OCI-LY7 (cell line): ENCODE results near the gene DTNB. TPM values are rescaled to one million over a fixed set of nuclear protein-coding genes. Genes with fewer than 3 reads are reported as not detected.

Experiments
- BruUV-seq: library from RNA; stranded (reverse); fragments of 400-500 nt; replicated peaks from 2 replicates; lab custom pipeline; 2021; lab: Mats Ljungman, UMichigan
- CTCF ChIA-PET: fragments of 300-600 bp; sonication (Branson Sonifier 250); formaldehyde crosslinking; loops from one replicate; lab custom pipeline; 2022; ENCODE audit warnings: antibody characterized with exemption; ENCODE audit not compliant: unreplicated experiment; lab: Charles Lee
- POLR2A ChIA-PET: fragments of 300-600 bp; sonication (Branson Sonifier 250); formaldehyde crosslinking; loops from one replicate; lab custom pipeline; 2022; ENCODE audit warnings: antibody characterized with exemption; lab: Charles Lee
- DNase-seq: peaks from one replicate; pipeline ENCODE4 v3.0.0-alpha.2; 2015; ENCODE audit warnings: low spot score
- H2AFZ ChIP-seq: fragments of 200-600 bp; sonication (generic), shearing (Covaris generic); 2 replicates; pipeline ENCODE4 v1.6.1; 2014; ENCODE audit warnings: mild to moderate bottlenecking, antibody characterized with exemption, low read length, moderate library complexity
- H3K27ac ChIP-seq: fragments of 200-600 bp; sonication (generic); 2 replicates; pipeline ENCODE4 v1.5.1; 2014; ENCODE audit warnings: mixed run types, low read depth, mild to moderate bottlenecking, moderate library complexity, low read length, inconsistent platforms; ENCODE audit not compliant: poor library complexity, severe bottlenecking
- H3K36me3 ChIP-seq: fragments of 200-600 bp; sonication (generic); 2 replicates; pipeline ENCODE4 v1.6.1; 2014; ENCODE audit warnings: mild to moderate bottlenecking, antibody characterized with exemption, low read length, moderate library complexity, mixed read lengths; ENCODE audit not compliant: insufficient read depth
- H3K4me1 ChIP-seq: fragments of 200-600 bp; sonication (generic); 2 replicates; pipeline ENCODE4 v1.5.1; 2014; ENCODE audit warnings: mild to moderate bottlenecking, low read length; ENCODE audit not compliant: insufficient read depth, poor library complexity, severe bottlenecking
- H3K4me2 ChIP-seq: fragments of 200-600 bp; sonication (generic); 2 replicates; pipeline ENCODE4 v1.6.1; 2014; ENCODE audit warnings: mild to moderate bottlenecking, low read length
- H3K4me3 ChIP-seq: fragments of 200-600 bp; sonication (generic); 2 replicates; pipeline ENCODE4 v1.5.1; 2014; ENCODE audit warnings: mild to moderate bottlenecking, low read depth, low read length; ENCODE audit not compliant: poor library complexity, severe bottlenecking
- H3K79me2 ChIP-seq: fragments of 200-600 bp; sonication (generic); 2 replicates; pipeline ENCODE4 v1.6.1; 2016; ENCODE audit warnings: low read depth, mild to moderate bottlenecking, low read length, moderate library complexity, mixed read lengths; ENCODE audit not compliant: insufficient read depth
- H3K9me2 ChIP-seq: fragments of 200-600 bp; sonication (generic); 2 replicates; pipeline ENCODE4 v1.6.1; 2016; ENCODE audit warnings: mild to moderate bottlenecking, low read length, mixed read lengths; ENCODE audit not compliant: insufficient read depth
- H3K9me3 ChIP-seq: fragments of 200-600 bp; sonication (generic); 2 replicates; pipeline ENCODE4 v1.6.1; 2014; ENCODE audit warnings: mild to moderate bottlenecking, mixed run types, low read length, mixed read lengths
- H4K20me1 ChIP-seq: fragments of 200-600 bp; sonication (generic); 2 replicates; pipeline ENCODE4 v1.6.1; 2014; ENCODE audit warnings: mild to moderate bottlenecking, antibody characterized with exemption, low read length, moderate library complexity, mixed read lengths; ENCODE audit not compliant: insufficient read depth
- CTCF ChIP-seq: fragments of 200-600 bp; sonication (generic); conservative IDR thresholded peaks from 2 replicates; pipeline ENCODE4 v1.5.1; 2014; ENCODE audit warnings: mild to moderate bottlenecking, antibody characterized with exemption, low read length, moderate library complexity, mixed read lengths
- EZH2phosphoT487 ChIP-seq: fragments of 200-600 bp; sonication (generic); IDR thresholded peaks from 2 replicates; pipeline ENCODE4 v1.6.1; 2018; ENCODE audit warnings: low read depth, borderline replicate concordance, mild to moderate bottlenecking, mixed run types, antibody characterized with exemption, low read length, moderate library complexity, mixed read lengths
- intact Hi-C: fragments of 100-400 bp; cut with micrococcal nuclease; formaldehyde crosslinking; loops from one replicate; pipeline ENCODE4 v1.10.0; 2022; ENCODE audit not compliant: unreplicated experiment
- total RNA-seq, 2 experiments: library from RNA; depleted of rRNA in 1 of 2; stranded (reverse); fragments of >200 nt in 1 of 2; shearing (Covaris generic) in 1 of 2; gene quantifications; 2 replicates each; pipeline ENCODE4 v1.2.3, GENCODE V29; 2014 to 2022

DTNB gene
- total RNA-seq, 2 experiments from 2014 or later, result 16.1 to 28.3 TPM

- ChIA-PET POLR2A (interaction anchor here (1.0 kb wide), 1 partner anchor 52 kb away, joined by 5 read pairs; no protein-coding TSS in a partner anchor), CTCF (no interaction called here)
Observed at GRCh38 chr2:25366629-25367028, 306.7 kb downstream of the DTNB start.

DNA sequence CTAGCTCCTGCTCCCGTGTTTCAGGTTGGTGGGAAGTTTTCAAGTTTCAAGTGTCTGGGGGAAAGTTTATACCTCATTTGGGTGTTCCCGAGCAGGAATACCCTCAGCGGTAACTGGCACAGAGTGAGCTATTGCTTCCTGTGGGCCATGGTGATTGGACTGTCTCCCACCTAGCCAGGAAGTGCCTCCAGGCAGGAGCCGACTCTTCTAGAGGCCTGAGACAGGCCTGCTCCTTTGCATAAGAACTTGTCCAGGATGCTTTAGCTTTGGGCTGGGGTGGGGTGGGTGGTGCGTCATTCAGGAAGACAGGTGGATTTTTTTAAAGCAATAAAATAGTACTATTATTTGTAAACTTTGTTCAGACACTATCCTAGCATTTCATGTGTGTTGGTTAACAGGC, 308.1 kb downstream of the DTNB start:
- BruUV-seq, result no TSS peak
- Histone ChIP-seq H3K9me3 (no peaks in the 10 kb centered on the region), H3K79me2 (no peaks in the 10 kb centered on the region), H3K36me3 (no peaks in the 10 kb centered on the region), H3K9me2 (no peaks in the 10 kb centered on the region), H4K20me1 (no peaks in the 10 kb centered on the region), H3K4me3 (no peak overlapping the region), H3K4me1 (peaks cover 23% of the 10 kb centered on the region), H3K4me2 (no peak overlapping the region), H2AFZ (no peak overlapping the region), H3K27ac (no peak overlapping the region)
- DNase-seq, result no peak
- intact Hi-C loops, result no loop called here
- no peak for TF ChIP-seq EZH2phosphoT487
- no peak for TF ChIP-seq CTCF
- ChIA-PET CTCF (interaction anchor here (0.8 to 1.7 kb wide), 2 partner anchors 10 to 54 kb away, joined by 3 to 8 read pairs; no protein-coding TSS in a partner anchor), POLR2A (interaction anchor here (0.7 to 1.1 kb wide), 3 partner anchors 10 to 193 kb away, joined by 3 read pairs; no protein-coding TSS in a partner anchor)

More at GRCh38 chr2:25366629-25367028, 306.7 kb downstream of the DTNB start:
- intact Hi-C loops, result no loop called here
- Histone ChIP-seq H2AFZ (no peak overlapping the region), H4K20me1 (no peaks in the 10 kb centered on the region), H3K79me2 (no peaks in the 10 kb centered on the region), H3K4me1 (peaks cover 21% of the 10 kb centered on the region), H3K9me2 (no peaks in the 10 kb centered on the region), H3K27ac (no peak overlapping the region), H3K36me3 (no peaks in the 10 kb centered on the region), H3K4me3 (no peak overlapping the region), H3K4me2 (no peak overlapping the region), H3K9me3 (no peaks in the 10 kb centered on the region)
- BruUV-seq, result no TSS peak
- TF ChIP-seq EZH2phosphoT487 (no peak), CTCF (no peak)
- no peak for DNase-seq

- Histone ChIP-seq H3K4me2 (no peak overlapping the region), H2AFZ (no peak overlapping the region), H3K36me3 (no peaks in the 10 kb centered on the region), H3K79me2 (no peaks in the 10 kb centered on the region), H4K20me1 (no peaks in the 10 kb centered on the region), H3K4me1 (peaks cover 23% of the 10 kb centered on the region), H3K9me2 (no peaks in the 10 kb centered on the region), H3K27ac (no peak overlapping the region), H3K9me3 (no peaks in the 10 kb centered on the region), H3K4me3 (no peak overlapping the region)
- ChIA-PET POLR2A (interaction anchor here (2.1 to 2.2 kb wide), 2 partner anchors 13 to 18 kb away, joined by 12 to 24 read pairs; no protein-coding TSS in a partner anchor), CTCF (no interaction called here)
- no peak for DNase-seq
- no peak for TF ChIP-seq EZH2phosphoT487
- no peak for TF ChIP-seq CTCF
- no TSS peak for BruUV-seq
- intact Hi-C loops, result no loop called here
Observed at GRCh38 chr2:25363733-25364132, 309.6 kb downstream of the DTNB start.
